HG03095 (cell line): ENCODE data around the gene KLHL25.
A peak's percentile ranks its signal among the peaks of the same experiment; 100 is the strongest.

Experiments
- ATAC-seq: cut with Tn5 transposase; IDR thresholded peaks from one replicate; pipeline ENCODE4 v1.9.1; 2021; ENCODE audit warnings: moderate library complexity; ENCODE audit not compliant: unreplicated experiment

Gene KLHL25

DNA sequence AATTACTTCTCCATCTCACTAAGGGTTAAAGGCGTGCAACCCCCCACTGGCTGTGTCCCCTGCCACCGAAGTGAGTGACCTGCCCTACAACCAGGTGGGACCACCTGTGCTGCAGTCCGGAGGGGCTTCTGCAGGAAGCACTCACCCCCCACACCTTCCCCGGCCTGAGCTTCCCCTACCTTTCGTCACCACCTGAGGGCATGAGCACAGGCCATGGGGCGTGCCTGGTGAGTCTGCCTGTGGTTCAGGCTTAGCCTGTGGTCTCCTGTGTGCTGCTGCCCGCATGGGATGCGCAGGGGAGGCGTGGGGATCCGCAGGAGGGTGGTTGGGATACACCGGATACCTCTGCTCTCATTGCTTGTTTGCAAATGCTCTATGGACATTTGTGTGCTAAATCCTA lies 46.0 kb downstream of the KLHL25 start:
- no peak for ATAC-seq

DNA sequence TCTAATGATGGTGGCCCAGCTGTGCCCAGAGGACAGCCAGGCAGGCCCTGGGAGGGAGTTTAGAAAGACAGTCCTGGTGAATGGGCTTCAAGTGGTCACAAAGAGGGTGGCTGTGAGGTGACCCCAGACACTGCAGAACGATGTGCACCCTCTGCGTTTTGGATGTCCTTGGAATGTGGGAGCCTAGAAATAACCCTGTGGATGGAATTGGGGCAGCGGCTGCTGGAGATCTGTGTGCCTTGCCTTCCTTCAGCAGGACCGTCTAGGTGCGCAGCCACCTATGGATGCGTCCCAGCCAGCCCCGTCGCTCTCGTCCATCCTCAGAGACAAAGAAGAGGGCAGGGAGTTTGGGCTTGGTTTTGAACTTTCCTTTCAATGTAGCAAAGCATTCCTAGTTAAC lies 46.5 kb downstream of the KLHL25 start:
- ATAC-seq, result no peak

DNA sequence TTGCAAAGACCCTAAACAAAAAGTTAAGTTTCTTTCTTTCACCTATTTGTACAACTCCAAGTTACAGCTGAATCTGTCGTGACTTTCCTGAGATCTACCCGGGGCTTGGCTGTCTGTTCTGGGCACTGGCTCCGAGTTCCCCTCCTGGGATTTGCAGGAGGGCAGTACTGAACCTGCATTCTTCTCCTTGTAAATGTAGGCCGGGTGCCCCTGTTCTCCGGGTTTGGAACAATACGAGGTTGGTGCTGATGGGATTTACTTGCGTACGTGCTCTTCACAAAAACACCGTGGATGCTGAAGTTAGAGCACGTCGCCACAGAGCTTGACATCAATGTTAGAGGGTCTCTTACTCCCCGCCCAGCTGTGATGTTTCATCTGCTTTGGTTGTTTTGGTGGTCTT lies 48.1 kb downstream of the KLHL25 start:
- ATAC-seq, result no peak

DNA sequence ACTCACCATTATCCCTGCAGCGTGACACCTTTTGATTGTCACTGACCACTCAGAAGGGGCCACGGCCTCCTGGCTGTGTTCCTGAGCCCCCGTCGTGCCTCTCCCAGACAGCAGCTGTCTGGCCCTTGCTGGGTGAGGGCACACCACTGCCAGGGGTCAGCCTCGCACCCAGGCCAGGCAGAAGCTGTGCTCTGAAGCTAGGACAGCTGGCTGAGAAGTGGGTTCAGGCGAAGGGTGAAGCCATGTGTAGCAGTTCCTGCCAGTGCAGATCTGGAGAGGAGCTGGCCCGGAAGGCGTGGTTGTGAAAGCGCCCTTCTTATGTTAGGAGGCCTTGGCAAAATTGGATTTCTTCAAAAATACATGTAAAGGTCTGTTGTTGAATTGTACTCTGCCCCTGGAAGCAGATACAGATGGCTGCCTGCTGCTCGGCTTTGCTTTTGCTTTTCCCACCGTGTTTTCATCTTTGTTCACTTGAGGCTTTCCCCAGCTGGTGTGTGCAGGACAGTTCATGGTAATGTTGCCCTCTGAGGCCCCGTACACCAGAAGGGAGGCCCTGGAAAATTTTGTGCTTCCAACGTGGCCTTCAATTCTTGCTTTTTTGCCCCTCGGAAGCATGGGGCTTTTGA lies 49.1 kb downstream of the KLHL25 start:
- no peak for ATAC-seq

DNA sequence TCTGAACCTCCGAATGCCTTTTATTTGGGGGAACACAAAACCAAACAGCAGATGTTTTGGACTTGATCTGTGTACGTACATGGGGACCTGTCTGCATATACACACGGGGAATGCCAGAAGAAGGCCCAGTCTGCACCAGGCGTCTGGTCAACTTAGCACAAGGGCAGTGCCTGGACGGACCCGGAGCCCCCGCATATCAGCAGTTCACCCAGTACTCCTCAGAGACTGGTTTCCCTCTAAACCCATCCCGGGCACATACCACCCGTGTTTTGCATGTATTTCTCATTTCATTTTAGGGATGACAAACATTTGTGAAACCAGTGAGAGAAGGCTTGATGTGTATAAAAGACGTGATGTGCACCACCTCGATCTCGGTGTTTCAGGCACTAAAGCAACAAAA lies 49.7 kb downstream of the KLHL25 start:
- no peak for ATAC-seq

DNA sequence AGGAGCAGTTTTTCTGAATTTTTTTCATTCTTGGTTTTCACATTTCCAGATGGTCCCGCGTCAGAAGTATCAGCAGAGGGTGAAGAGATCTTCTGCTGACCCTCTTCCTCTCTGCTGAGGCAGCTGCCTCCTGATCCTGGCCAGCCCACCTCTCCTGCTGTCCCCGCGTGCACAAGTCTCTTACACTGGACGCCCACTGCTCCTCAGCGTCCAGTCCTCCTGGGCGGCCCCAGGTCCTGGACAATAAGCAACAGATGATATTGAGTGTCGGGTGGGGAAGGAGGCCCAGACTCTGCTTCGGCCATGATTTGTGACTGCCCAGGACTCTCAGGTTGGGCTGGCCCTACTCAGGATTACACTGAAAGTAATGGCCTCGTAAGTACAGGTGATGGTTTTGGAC lies 50.1 kb downstream of the KLHL25 start:
- ATAC-seq, result no peak

DNA sequence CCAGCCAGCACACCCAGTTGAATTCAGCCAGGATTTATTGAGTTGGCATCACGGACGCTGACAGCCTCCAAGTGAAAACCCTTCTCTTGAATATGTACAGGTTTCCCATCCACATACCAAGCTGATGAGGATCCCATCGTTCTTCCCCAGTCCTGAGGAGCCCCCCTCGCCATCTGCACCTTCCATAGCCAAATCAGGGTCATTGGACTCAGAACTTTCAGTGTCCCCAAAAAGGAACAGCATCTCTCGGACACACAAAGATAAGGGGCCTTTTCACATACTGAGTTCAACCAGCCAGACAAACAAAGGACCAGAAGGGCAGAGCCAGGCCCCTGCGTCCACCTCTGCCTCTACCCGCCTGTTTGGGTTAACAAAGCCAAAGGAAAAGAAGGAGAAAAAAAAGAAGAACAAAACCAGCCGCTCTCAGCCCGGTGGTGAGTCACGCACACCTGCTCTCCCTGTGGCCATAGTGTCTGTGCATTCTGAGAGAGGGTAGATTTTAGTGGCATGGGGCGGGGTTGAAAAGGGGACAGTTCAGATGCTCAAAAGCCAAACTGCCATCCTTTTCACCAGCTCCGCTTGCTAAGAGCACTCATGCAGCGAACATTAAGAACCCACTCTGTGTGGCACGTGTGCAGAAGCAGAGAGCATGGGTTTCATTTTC lies 51.2 kb downstream of the KLHL25 start:
- ATAC-seq, result no peak

DNA sequence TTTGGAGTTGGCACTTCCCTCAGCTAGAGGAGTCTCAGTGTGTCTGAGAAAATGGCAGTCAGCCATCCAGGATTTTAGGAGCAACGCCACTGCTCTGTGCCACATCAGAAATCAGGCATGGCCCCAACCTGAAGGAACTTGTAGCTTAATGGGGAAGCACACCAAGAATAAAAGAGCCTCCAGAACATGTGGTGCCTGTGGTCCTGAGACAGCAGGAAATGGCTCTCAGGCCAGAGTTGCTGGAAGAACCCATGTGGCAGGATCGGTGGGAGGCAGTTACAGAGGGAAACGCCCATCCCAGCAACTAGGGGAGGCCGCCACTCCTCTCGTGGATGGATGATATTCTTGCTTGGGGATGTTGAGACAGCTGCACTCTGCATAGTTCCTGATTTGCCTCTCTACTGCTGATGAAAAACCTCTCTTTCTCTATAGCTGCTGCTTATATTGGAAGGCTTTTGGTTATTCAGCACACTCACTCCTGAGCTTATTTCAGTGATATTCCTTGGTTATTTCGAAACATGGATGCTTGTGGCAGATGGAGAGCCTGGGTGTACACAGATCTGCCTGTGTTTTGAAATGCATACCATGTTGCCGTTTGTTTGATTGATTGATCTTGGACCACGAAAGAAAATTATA lies 52.4 kb downstream of the KLHL25 start:
- ATAC-seq, result no peak

DNA sequence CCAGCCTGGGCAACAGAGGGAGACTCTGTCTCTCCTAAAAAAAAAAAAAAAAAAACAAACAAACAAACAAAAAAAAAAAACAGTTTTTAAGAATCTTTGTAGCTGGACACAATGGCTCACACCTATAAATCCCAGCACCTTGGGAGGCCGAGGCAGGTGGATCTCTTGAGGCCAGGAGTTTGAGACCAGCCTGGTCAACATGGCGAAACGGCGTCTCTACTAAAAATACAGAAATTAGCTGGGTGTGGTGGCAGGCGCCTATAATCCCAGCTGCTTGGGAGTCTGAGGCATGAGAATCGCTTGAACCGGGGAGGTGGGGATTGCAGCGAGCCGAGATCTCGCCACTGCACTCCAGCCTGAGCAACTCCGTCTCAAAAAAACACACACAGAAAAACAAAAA lies 53.1 kb downstream of the KLHL25 start:
- ATAC-seq, result no peak

DNA sequence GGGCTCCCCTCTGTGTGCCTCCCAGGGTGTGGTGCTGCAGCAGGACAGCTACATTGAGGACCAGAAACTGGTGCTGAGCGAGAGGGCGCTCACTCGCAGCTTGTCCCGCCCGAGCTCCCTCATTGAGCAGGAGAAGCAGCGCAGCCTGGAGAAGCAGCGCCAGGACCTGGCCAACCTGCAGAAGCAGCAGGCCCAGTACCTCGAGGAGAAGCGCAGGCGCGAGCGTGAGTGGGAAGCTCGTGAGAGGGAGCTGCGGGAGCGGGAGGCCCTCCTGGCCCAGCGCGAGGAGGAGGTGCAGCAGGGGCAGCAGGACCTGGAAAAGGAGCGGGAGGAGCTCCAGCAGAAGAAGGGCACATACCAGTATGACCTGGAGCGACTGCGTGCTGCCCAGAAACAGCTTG lies 53.7 kb downstream of the KLHL25 start:
- ATAC-seq, result no peak

DNA sequence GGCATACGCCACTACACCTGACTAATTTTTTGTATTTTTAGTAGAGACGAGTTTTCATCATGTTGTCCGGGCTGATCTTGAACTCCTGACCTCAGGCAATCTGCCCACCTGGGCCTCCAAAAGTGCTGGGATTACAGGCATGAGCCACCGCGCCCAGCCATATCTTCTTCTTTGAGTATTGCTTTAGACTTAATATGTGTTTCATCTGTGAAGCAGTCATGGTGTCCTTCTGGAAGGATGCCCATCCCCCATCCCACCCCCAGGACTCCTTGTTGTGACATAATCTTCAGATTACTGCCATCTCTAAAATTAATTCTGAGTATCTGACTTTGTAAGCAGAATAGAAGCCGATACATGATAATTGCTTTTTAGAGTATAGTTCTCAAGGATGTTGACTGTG lies 57.7 kb downstream of the KLHL25 start:
- no peak for ATAC-seq

DNA sequence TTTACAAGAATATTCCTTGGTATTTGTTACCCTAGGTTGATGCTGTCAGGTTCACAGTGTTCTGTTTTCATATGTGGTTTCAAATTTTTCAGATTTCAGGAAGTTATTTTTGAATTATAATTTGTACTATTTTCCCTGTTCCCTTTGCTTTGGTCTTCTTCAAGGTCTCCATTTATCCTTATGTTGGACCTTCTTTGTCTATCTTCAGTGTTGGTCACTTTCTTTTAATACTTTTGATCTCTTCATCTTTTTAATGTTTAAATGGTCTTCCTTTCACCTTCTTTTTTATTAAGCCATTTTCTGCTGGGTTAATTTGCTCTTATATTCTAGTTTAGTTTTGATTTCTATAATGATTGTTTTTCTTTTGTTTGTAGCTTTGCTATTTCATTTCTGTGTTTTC lies 61.3 kb downstream of the KLHL25 start:
- no peak for ATAC-seq

DNA sequence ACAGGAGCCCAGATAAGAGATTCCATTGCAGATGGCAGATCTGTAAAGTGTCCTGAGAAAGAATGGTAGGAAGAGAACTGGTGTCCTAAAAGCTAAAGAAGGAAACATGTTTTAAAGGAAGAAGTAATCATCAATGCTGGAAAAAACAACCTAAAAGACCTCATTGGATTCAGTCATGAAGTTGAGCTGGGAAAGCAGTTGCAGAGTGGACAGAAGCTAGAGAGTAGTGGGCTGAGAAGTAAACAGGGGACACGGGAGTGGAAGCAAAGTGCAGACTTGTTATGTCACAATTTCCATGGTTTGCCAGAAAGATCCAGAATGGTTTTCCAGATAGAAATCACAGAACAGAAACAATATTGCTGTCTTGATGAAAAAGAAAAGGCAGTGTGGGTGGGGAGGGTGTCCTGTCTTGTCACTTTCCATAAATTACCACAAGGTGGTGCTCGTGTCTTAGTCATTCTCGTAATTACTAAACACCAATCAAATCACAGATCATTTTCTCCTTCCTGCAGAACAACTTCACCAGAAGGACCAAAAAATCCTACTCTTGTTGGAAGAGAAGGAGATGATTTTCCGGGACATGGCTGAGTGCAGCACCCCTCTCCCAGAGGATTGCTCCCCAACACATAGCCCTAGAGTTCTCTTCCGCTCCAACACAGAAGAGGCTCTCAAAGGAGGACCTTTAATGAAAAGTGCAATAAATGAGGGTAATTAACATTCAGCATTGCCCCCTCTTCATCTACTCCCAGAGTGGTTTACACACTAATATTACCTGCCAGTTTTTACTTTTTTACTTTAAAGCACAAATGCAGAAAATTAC lies 64.5 kb downstream of the KLHL25 start:
- peak; percentile 62 for ATAC-seq

DNA sequence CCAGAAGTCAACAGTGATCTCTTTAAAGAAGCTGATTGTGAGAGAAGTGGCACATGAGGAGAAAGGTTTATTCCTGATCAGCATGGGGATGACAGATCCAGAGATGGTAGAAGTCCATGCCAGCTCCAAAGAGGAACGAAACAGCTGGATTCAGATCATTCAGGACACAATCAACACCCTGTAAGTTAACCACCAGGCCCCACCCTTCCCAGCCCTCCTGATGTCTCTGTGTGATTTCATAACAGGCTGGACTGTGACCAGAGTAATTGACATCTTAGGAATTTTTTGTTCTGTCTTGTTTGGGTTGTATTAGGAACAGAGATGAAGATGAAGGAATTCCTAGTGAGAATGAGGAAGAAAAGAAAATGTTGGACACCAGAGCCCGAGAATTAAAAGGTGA lies 67.7 kb downstream of the KLHL25 start:
- no peak for ATAC-seq

DNA sequence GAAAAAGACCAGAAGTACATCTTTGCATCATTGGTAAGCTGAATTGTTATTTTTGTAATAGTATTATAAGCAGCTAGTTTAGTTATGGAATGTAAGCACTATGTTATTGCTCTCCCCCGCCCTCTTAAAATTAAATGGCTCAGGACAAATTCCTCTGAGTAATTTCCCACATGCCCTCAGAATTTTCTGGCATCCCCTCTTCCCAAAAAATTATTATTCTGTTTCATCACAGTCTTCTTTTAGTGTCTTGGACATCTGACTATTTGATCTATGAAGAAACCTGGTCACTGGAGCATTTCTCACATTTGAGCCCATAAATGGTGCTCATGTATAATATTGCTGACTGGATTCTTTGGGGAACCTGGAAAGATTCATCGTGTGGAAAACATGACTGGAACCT lies 68.3 kb downstream of the KLHL25 start:
- ATAC-seq, result no peak

DNA sequence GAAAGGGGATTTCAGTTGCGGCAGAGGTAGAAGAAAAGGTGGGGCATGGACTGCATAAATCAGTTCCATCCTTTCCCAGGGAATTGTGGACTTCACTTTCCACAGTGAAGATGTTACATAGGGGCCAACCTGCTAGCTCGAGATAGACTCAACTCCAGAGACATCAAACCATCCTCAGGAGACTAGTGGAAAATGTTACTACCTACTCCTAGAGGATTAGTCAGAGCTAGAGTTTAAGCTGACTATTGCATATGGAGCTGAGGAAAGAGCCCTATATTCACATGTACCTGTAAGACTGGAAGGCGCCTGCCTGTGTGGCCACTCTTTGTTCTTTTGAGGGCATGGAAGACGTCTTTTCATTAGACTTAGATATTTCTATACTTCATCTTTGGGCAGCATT lies 69.2 kb downstream of the KLHL25 start:
- ATAC-seq, result no peak

DNA sequence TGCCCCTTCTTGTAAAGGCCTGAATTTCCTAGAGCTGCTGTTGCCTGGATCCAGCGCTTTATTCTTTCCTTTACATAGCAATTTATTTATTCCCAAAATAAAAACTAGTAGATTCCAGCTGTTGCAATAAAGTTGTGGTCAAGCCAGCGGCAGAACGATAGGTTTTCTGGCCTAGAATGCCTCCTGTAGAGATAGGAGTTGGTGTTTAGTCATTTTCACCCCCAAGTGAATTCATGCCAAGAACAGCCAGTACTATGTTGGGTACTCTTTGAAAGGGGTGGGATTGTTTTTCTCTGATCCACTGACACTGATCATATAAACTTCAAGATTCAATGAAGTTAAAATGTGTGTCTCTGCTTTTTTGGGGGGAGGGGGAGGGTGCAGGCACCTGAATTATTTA lies 69.7 kb downstream of the KLHL25 start:
- no peak for ATAC-seq

DNA sequence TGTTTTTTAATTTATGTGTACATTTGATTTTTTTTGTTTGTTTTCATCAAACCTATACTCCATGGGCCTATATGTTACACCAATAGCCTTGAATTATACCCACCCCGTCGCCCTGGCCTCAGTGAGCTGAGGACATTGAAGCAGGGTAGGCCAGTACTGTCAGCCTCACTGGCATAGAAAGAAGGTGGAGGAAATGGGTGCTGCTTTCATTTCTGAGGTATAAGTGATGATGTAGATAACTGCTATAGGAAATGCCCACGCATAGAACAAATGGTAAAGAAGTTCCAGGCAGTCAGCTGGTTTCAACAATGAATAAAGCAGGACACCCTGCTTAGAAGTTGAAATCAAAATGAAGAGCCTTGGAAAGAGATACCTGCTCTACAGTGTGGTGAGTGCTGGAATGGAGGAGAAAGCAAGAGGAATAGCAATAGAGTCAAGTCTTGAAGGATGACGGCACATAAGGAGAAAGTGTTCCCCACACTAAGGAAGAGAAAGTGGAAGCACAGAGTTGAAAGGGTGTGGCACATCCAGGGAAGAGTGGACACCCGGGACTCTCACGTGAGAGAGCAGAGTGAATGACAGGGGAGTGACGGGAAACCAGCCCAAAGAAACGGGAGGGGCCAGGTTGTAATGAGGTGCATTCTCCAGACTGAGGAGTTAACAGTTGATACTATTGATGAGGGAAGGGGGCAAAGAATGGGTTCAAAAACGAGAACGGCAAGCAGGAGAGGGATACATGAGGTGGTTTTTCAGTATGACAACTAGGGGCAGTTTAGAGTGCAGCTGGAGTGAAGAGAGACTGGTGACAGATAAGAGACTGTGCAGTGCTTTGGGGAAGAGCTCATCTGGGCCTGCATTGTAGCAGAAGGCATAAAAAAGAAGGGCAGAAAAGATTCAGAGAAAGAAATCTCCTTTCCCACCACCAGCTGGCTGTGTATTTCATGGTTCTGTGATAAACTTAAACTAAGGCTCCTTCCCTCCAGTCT lies 70.5 kb downstream of the KLHL25 start:
- ATAC-seq, result no peak

DNA sequence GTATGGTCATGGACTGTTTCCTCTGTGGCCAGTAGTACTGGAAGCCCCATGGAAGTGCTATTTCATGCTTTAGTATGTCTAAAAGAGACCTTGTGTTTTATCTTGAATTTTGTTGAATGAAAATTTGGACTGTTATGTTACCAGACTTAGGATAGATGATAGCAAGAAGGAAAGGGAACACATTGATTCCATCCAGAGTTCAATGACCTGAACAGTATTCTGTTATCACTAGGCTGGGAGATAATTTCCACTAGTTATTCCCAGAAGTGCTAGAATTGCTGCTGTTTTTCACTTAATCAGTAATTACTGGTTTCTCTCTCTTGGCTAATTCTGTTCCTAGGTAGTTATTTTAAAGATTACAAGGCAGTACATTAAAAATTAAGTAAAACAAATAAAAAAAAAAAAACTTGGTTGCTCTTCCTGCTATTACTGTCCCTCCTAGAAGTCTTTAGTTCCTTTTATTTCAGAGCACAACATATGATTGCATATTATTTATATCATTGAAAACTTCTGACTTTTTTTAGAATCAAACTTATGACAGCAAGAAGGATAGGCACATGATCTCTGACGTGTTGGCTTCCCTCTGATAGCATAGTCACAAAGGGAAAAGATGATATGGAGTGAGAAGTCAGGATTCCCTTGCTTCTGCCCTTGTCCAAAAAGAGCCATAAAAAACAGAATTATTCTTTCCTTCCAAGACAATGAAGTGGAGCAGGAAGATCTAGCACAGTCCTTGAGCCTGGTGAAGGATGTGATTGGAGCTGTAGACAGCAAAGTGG lies 72.2 kb downstream of the KLHL25 start:
- ATAC-seq, result no peak

DNA sequence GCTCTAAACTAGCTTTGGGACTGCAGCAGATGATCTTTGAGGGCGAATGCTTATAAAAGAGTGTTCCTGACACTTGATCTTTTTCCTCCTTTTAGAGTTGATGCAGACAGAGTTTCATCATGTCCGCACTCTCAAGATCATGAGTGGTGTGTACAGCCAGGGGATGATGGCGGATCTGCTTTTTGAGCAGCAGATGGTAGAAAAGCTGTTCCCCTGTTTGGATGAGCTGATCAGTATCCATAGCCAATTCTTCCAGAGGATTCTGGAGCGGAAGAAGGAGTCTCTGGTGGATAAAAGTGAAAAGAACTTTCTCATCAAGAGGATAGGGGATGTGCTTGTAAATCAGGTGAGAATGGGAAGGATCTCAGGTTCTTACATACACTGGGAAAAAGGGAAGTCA lies 75.7 kb downstream of the KLHL25 start:
- no peak for ATAC-seq
